HG02885 (cell line): ENCODE data around the gene MRPS26.

Experiments used
- ATAC-seq: cut with Tn5 transposase; IDR thresholded peaks from one replicate; pipeline ENCODE4 v1.9.1; 2021; ENCODE audit warnings: mild to moderate bottlenecking; ENCODE audit not compliant: unreplicated experiment, poor library complexity

MRPS26 gene

GRCh38 chr20:3094848-3095629, 49.2 kb downstream of the MRPS26 start:
- no peak for ATAC-seq
